IMR-90 (cell line): ENCODE data around the gene CLHC1. TPM values are rescaled to one million over a fixed set of nuclear protein-coding genes. Genes with fewer than 3 reads are reported as not detected.

Experiments
- ATAC-seq: fragments of 200-7000 bp; cut with Tn5 transposase; 2 replicates; pipeline ENCODE4 v1.9.1; 2020; ENCODE audit warnings: low read depth, mild to moderate bottlenecking, moderate library complexity
- BruUV-seq: library from RNA; stranded (reverse); fragments of 400-500 nt; replicated peaks from 2 replicates; lab custom pipeline; 2021; lab: Mats Ljungman, UMichigan
- CTCF ChIA-PET: fragments of 300-600 bp; formaldehyde crosslinking; extraction: SDS; loops from one replicate; lab custom pipeline; 2021; ENCODE audit warnings: antibody characterized with exemption; lab: Yijun Ruan, JAX
- POLR2A ChIA-PET: fragments of 300-600 bp; sonication (Branson Sonifier 250); formaldehyde crosslinking; loops from one replicate; lab custom pipeline; 2022; ENCODE audit warnings: antibody characterized with exemption; ENCODE audit not compliant: unreplicated experiment; lab: Charles Lee
- DNase-seq: peaks from one replicate; pipeline ENCODE4 v3.0.0; 2013
- H2AFZ ChIP-seq: replicated peaks from 2 replicates; pipeline ENCODE3; 2013; ENCODE audit warnings: low read length, mild to moderate bottlenecking; ENCODE audit not compliant: poor library complexity
- H2AK5ac ChIP-seq: 2 replicates; pipeline ENCODE4 v1.6.1; 2013; ENCODE audit warnings: low read depth, low read length, inconsistent platforms
- H2AK9ac ChIP-seq: replicated peaks from 2 replicates; pipeline ENCODE3; 2013; ENCODE audit warnings: mild to moderate bottlenecking, low read depth, low read length, moderate library complexity; ENCODE audit not compliant: poor library complexity
- H2BK120ac ChIP-seq: 2 replicates; pipeline ENCODE4 v1.6.1; 2013; ENCODE audit warnings: low read depth, low read length, inconsistent platforms
- H2BK15ac ChIP-seq: 3 replicates; pipeline ENCODE4 v1.6.1; 2013; ENCODE audit warnings: low read depth, low read length, inconsistent platforms
- H2BK20ac ChIP-seq: 2 replicates; pipeline ENCODE4 v1.6.1; 2013; ENCODE audit warnings: low read depth, mild to moderate bottlenecking, inconsistent platforms, low read length, moderate library complexity
- H2BK5ac ChIP-seq: 2 replicates; pipeline ENCODE4 v1.6.1; 2013; ENCODE audit warnings: mild to moderate bottlenecking, low read depth, low read length, inconsistent platforms; ENCODE audit not compliant: poor library complexity, severe bottlenecking
- H3K14ac ChIP-seq: replicated peaks from 2 replicates; pipeline ENCODE4 v1.6.1; 2013; ENCODE audit warnings: low read depth, low read length, inconsistent platforms
- H3K18ac ChIP-seq: 2 replicates; pipeline ENCODE4 v1.6.1; 2013; ENCODE audit warnings: low read depth, low read length, control low read depth
- H3K23ac ChIP-seq: 2 replicates; pipeline ENCODE4 v1.6.1; 2013; ENCODE audit warnings: low read depth, low read length, inconsistent platforms
- H3K27ac ChIP-seq: 2 replicates; pipeline ENCODE4 v1.5.1; 2013; ENCODE audit warnings: mild to moderate bottlenecking, control low read depth, low read length; ENCODE audit not compliant: insufficient read depth
- H3K27me3 ChIP-seq: 2 replicates; pipeline ENCODE4 v1.6.1; 2013; ENCODE audit warnings: low read length; ENCODE audit not compliant: control insufficient read depth, insufficient read depth
- H3K36me3 ChIP-seq: 2 replicates; pipeline ENCODE4 v1.6.1; 2013; ENCODE audit warnings: low read length, mixed read lengths; ENCODE audit not compliant: control insufficient read depth, insufficient read depth
- H3K4ac ChIP-seq: 2 replicates; pipeline ENCODE4 v1.6.1; 2013; ENCODE audit warnings: low read depth, low read length, inconsistent platforms
- H3K4me1 ChIP-seq: 2 replicates; pipeline ENCODE4 v1.6.1; 2013; ENCODE audit warnings: low read length, mixed read lengths; ENCODE audit not compliant: control insufficient read depth, insufficient read depth
- H3K4me2 ChIP-seq: 2 replicates; pipeline ENCODE4 v1.6.1; 2013; ENCODE audit warnings: low read depth, mild to moderate bottlenecking, control low read depth, low read length, moderate library complexity
- H3K4me3 ChIP-seq: 2 replicates; pipeline ENCODE4 v1.5.1; 2013; ENCODE audit warnings: low read depth, mild to moderate bottlenecking, control low read depth, low read length, moderate library complexity; ENCODE audit not compliant: insufficient read depth
- H3K56ac ChIP-seq: 2 replicates; pipeline ENCODE4 v1.6.1; 2013; ENCODE audit warnings: low read length, inconsistent platforms; ENCODE audit not compliant: insufficient read depth; ENCODE audit errors: extremely low read depth
- H3K79me1 ChIP-seq, 2 experiments: 2 replicates each; pipeline ENCODE4 v1.6.1; 2013; ENCODE audit warnings: low read length in 2 of 2, inconsistent platforms in 1 of 2, low read depth in 1 of 2
- H3K9ac ChIP-seq: 2 replicates; pipeline ENCODE4 v1.6.1; 2013; ENCODE audit warnings: low read depth, low read length, control low read depth
- H3K9me1 ChIP-seq: 2 replicates; pipeline ENCODE4 v1.6.1; 2013; ENCODE audit warnings: low read length, inconsistent platforms; ENCODE audit not compliant: insufficient read depth
- H3K9me3 ChIP-seq: 2 replicates; pipeline ENCODE4 v1.6.1; 2013; ENCODE audit warnings: low read length; ENCODE audit not compliant: control insufficient read depth, insufficient read depth
- H4K20me1 ChIP-seq: 2 replicates; pipeline ENCODE4 v1.6.1; 2013; ENCODE audit warnings: low read length, inconsistent platforms; ENCODE audit not compliant: insufficient read depth
- H4K5ac ChIP-seq: 2 replicates; pipeline ENCODE4 v1.6.1; 2013; ENCODE audit warnings: mild to moderate bottlenecking, low read depth, low read length, control low read depth
- H4K8ac ChIP-seq, 2 experiments: 2 replicates each; pipeline ENCODE4 v1.6.1; 2013; ENCODE audit warnings: low read depth in 2 of 2, low read length in 2 of 2, control low read depth in 1 of 2, inconsistent platforms in 1 of 2
- H4K91ac ChIP-seq: 2 replicates; pipeline ENCODE4 v1.6.1; 2013; ENCODE audit warnings: low read depth, low read length, inconsistent platforms; ENCODE audit not compliant: insufficient read depth
- BHLHE40 ChIP-seq: fragments of 150-350 bp; IDR thresholded peaks from 2 replicates; pipeline ENCODE4 v1.6.1; 2016; ENCODE audit warnings: mild to moderate bottlenecking, low read depth, low read length
- CEBPB ChIP-seq: IDR thresholded peaks from 2 replicates; pipeline ENCODE4 v1.6.1; 2012; ENCODE audit warnings: low read depth, low read length, improper control_type of control experiment
- WGBS, 2 experiments: methylation state at CpG; one replicate each; pipeline versions ENCODE4 v1.1.5 to v1.1.7; 2013; ENCODE audit warnings: missing lambda C conversion rate in 2 of 2; ENCODE audit not compliant: insufficient read length in 1 of 2; ENCODE audit errors: extremely low coverage in 2 of 2; 5-methylcytosine and 5-hydroxymethylcytosine counted together
- dilution Hi-C: fragments of 300-500 bp; cut with HindIII; formaldehyde crosslinking; loops from one replicate; pipeline ENCODE4 v1.14.3; 2018; ENCODE audit warnings: low sequenced_read_pairs; ENCODE audit not compliant: unreplicated experiment
- in situ Hi-C: fragments of 300-500 bp; cut with MboI; formaldehyde crosslinking; loops from 3 replicates; pipeline ENCODE4 v1.14.3; 2019; ENCODE audit warnings: low sequenced_read_pairs, inconsistent platforms, mixed read lengths
- intact Hi-C: fragments of 100-400 bp; cut with micrococcal nuclease; formaldehyde crosslinking; loops from 2 replicates; pipeline ENCODE4 v1.10.0; 2022
- polyA plus RNA-seq, 3 experiments: library from polyadenylated mRNA; depleted of rRNA; stranded (reverse); fragments of >200 nt; gene quantifications; 2 replicates each; pipeline ENCODE4 v1.2.3, GENCODE V29; 2012; ENCODE audit warnings: low replicate concordance in 1 of 3
- total RNA-seq: library from RNA; depleted of rRNA; stranded (reverse); fragments of >200 nt; gene quantifications from 2 replicates; pipeline ENCODE4 v1.2.3, GENCODE V29; 2012
- TF ChIP-seq, protein P1 (sequence below): fragments of 150-350 bp; IDR thresholded peaks from 2 replicates; pipeline ENCODE4 v1.6.1; 2017; ENCODE audit warnings: mild to moderate bottlenecking, antibody characterized with exemption, low read length, low read depth

CLHC1 gene
- total and polyA plus RNA-seq, 2 of the 4 experiments (the other 2 are of a cell fraction) = 2.3 to 5.3 TPM

- H4K20me1 ChIP-seq = no peaks in the 10 kb centered on the region
Measured at GRCh38 chr2:55147531-55147930, 84.6 kb downstream of the CLHC1 start.

More at GRCh38 chr2:55147531-55147930, 84.6 kb downstream of the CLHC1 start:
- peak overlapping the region; percentile 66; the same call in 1 of the 2 replicates for H3K18ac ChIP-seq
- no CpG with 5 or more reads among the region's 3 CpGs for WGBS, 2 experiments
- H2BK15ac ChIP-seq = peak overlapping the region; percentile 81; the same call in 1 of the 3 replicates
- no peaks in the 10 kb centered on the region for H3K36me3 ChIP-seq
- dilution Hi-C loops (no loop called here), in situ Hi-C loops (no loop called here), intact Hi-C loops (no loop called here)
- H2BK5ac ChIP-seq = no peak overlapping the region
- peaks cover 15% of the 10 kb centered on the region for H3K4me1 ChIP-seq
- no peak overlapping the region for H3K27ac ChIP-seq
- no peaks in the 10 kb centered on the region for H3K9me3 ChIP-seq
- no peak for DNase-seq
- H4K91ac ChIP-seq = no peak overlapping the region
- H3K4ac ChIP-seq = peak overlapping the region; percentile 24; the same call in 1 of the 2 replicates
- H4K8ac ChIP-seq = no peak overlapping the region
- peak overlapping the region; percentile 33; the same call in 1 of the 2 replicates for H2BK20ac ChIP-seq
- POLR2A ChIA-PET = no interaction called here
- H3K4me2 ChIP-seq = no peak overlapping the region
- H3K4me3 ChIP-seq = no peak overlapping the region
- H4K5ac ChIP-seq = peak overlapping the region; percentile 50; the same call in 1 of the 2 replicates
- peaks cover 18% of the 10 kb centered on the region for H3K9me1 ChIP-seq
- no peak overlapping the region; the same call in 1 of the 2 replicates for H2AK5ac ChIP-seq
- no peak overlapping the region for H2AK9ac ChIP-seq
- H2AFZ ChIP-seq = no peak overlapping the region
- TF ChIP-seq BHLHE40 = no peak
- TF ChIP-seq, protein P1, sequence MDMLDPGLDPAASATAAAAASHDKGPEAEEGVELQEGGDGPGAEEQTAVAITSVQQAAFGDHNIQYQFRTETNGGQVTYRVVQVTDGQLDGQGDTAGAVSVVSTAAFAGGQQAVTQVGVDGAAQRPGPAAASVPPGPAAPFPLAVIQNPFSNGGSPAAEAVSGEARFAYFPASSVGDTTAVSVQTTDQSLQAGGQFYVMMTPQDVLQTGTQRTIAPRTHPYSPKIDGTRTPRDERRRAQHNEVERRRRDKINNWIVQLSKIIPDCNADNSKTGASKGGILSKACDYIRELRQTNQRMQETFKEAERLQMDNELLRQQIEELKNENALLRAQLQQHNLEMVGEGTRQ = no peak
- TF ChIP-seq CEBPB = no peak
- CTCF ChIA-PET = no interaction called here
- H2BK120ac ChIP-seq = peak overlapping the region; percentile 55; the same call in 1 of the 2 replicates
- H3K27me3 ChIP-seq = no peaks in the 10 kb centered on the region
- 0 out of 2 replicates have a peak overlapping the region, but pooled peaks have one; percentile 31 for H3K23ac ChIP-seq
- no peak for ATAC-seq
- no TSS peak for BruUV-seq
- H3K9ac ChIP-seq = no peak overlapping the region
- 0 out of 2 replicates have a peak overlapping the region, but pooled peaks have one; percentile 5 for H3K14ac ChIP-seq
- peaks cover 0 to 19% of the 10 kb centered on the region in 2 experiments; a peak in 2 of 4 replicates for H3K79me1 ChIP-seq
- H3K56ac ChIP-seq = no peak overlapping the region
